ENCODE results near the gene PSME1. TPM values are rescaled to one million over a fixed set of nuclear protein-coding genes. Genes with fewer than 3 reads are reported as not detected.

PSME1 gene
- polyA plus RNA-seq, 1 donor from 2014 or later: 55.8 TPM

DNA sequence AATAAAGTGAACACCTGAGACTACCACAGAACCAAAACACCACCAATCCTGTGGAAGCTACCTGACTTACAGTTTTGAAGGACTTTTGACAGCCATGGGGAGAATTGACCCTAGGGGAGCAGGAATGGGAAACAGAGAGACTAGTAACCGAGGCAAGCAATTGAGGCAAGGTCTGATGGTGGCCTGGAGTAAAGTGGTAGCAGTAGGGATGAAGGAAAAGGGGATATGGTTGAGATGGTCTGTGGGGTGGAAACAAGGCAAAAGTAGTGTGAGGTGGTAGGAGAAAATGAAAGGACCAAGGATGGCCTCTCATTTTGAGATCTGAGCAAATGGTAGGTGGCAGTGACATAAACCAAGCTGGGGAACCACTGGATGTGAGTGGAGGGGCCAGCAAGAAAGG lies 20.8 kb downstream of the PSME1 start:
- Histone ChIP-seq H3K9me2 (ENCODE audit: insufficient read depth, low read length) (no peaks in the 10 kb centered on the region), H3F3A (ENCODE audit: insufficient read depth, low read length, poor library complexity, severe bottlenecking) (no peaks in the 10 kb centered on the region), H2AFZ (ENCODE audit: low read depth, low read length) (no peak overlapping the region), H3K9me3 (ENCODE audit: low read length) (no peaks in the 10 kb centered on the region), H3K4me2 (ENCODE audit: low read length) (no peak overlapping the region), H4K20me1 (ENCODE audit: insufficient read depth) (no peaks in the 10 kb centered on the region), H3K36me3 (ENCODE audit: insufficient read depth, low read length) (no peaks in the 10 kb centered on the region), H3K79me2 (replicated peaks; ENCODE audit: insufficient read depth, low read length) (no peaks in the 10 kb centered on the region), H3K27me3 (ENCODE audit: insufficient read depth, low read depth, low read length) (no peaks in the 10 kb centered on the region), H3K4me3 (ENCODE audit: low read length) (no peak overlapping the region), H3K9ac (ENCODE audit: low read length) (no peak overlapping the region), H3K27ac (ENCODE audit: low read length) (no peak overlapping the region)
- TF ChIP-seq POLR2AphosphoS5 (IDR thresholded peaks at IDR 0.05) (no peak), EP300 (conservative IDR thresholded peaks at IDR 0.05; ENCODE audit: poor library complexity, severe bottlenecking) (no peak), EZH2 (IDR thresholded peaks at IDR 0.05; ENCODE audit: borderline replicate concordance, insufficient read depth, low read length, poor library complexity, severe bottlenecking) (no peak), MXI1 (conservative IDR thresholded peaks at IDR 0.05; ENCODE audit: poor library complexity, severe bottlenecking) (no peak), TAF1 (IDR thresholded peaks at IDR 0.05; ENCODE audit: low read depth) (no peak)

DNA sequence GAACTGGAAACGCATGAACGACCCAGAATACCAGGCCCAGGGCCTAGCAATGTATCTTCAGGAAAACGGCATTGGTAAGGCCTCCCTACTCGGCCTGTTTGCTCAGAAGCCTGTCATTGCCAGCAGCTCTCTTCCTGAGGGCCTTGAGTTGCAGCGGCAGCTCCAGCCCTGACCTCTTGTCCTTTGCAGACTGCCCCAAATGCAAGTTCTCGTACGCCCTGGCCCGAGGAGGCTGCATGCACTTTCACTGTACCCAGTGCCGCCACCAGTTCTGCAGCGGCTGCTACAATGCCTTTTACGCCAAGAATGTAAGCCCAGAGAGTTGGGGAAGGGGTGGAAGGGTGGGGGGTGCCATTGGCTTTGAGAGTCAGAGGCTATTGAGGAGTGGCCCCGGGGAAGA lies 21.3 kb downstream of the PSME1 start:
- Histone ChIP-seq H3K27ac (ENCODE audit: low read length) (no peak overlapping the region), H4K20me1 (ENCODE audit: insufficient read depth) (no peaks in the 10 kb centered on the region), H3K4me2 (ENCODE audit: low read length) (no peak overlapping the region), H3K36me3 (ENCODE audit: insufficient read depth, low read length) (no peaks in the 10 kb centered on the region), H3K27me3 (ENCODE audit: insufficient read depth, low read depth, low read length) (no peaks in the 10 kb centered on the region), H3K9me2 (ENCODE audit: insufficient read depth, low read length) (no peaks in the 10 kb centered on the region), H3K9me3 (ENCODE audit: low read length) (no peaks in the 10 kb centered on the region), H3K4me3 (ENCODE audit: low read length) (no peak overlapping the region), H2AFZ (ENCODE audit: low read depth, low read length) (no peak overlapping the region), H3K9ac (ENCODE audit: low read length) (no peak overlapping the region), H3F3A (ENCODE audit: insufficient read depth, low read length, poor library complexity, severe bottlenecking) (no peaks in the 10 kb centered on the region), H3K79me2 (replicated peaks; ENCODE audit: insufficient read depth, low read length) (no peaks in the 10 kb centered on the region)
- TF ChIP-seq EZH2 (IDR thresholded peaks at IDR 0.05; ENCODE audit: borderline replicate concordance, insufficient read depth, low read length, poor library complexity, severe bottlenecking) (no peak), EP300 (conservative IDR thresholded peaks at IDR 0.05; ENCODE audit: poor library complexity, severe bottlenecking) (no peak)

DNA sequence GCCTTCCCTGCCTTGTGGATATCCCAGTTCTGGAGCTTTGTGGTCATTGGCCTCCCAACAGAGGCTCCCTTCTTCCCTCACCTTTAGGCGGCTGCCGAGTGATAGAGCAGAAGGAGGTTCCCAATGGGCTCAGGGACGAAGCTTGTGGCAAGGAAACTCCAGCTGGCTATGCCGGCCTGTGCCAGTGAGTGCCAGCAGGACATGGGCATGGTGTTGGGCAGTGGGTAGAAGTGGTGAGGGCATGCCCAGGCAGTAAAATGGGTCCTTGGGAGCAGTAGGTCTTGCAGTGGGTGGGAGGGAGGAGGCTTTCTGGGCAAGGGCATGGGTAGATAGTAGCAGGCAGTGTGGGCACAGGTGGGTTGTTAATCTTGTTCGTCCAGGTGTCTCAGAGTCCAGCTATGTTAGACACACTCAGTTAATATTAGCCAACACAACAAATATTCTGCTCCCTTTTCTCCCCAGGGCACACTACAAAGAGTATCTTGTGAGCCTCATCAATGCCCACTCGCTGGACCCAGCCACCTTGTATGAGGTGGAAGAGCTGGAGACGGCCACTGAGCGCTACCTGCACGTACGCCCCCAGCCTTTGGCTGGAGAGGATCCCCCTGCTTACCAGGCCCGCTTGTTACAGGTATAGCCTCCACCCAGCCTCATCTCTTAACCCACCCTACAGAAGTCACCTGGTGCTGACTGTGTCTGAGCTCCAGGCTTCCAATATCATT lies 23.9 kb downstream of the PSME1 start:
- TF ChIP-seq EZH2 (IDR thresholded peaks at IDR 0.05; ENCODE audit: borderline replicate concordance, insufficient read depth, low read length, poor library complexity, severe bottlenecking) (no peak), RAD21 (conservative IDR thresholded peaks at IDR 0.05) (no peak), POLR2AphosphoS5 (IDR thresholded peaks at IDR 0.05) (no peak), MXI1 (conservative IDR thresholded peaks at IDR 0.05; ENCODE audit: poor library complexity, severe bottlenecking) (no peak)
- TF ChIP-seq, protein P1, sequence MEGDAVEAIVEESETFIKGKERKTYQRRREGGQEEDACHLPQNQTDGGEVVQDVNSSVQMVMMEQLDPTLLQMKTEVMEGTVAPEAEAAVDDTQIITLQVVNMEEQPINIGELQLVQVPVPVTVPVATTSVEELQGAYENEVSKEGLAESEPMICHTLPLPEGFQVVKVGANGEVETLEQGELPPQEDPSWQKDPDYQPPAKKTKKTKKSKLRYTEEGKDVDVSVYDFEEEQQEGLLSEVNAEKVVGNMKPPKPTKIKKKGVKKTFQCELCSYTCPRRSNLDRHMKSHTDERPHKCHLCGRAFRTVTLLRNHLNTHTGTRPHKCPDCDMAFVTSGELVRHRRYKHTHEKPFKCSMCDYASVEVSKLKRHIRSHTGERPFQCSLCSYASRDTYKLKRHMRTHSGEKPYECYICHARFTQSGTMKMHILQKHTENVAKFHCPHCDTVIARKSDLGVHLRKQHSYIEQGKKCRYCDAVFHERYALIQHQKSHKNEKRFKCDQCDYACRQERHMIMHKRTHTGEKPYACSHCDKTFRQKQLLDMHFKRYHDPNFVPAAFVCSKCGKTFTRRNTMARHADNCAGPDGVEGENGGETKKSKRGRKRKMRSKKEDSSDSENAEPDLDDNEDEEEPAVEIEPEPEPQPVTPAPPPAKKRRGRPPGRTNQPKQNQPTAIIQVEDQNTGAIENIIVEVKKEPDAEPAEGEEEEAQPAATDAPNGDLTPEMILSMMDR (IDR thresholded peaks at IDR 0.05; ENCODE audit: poor library complexity, severe bottlenecking): no peak
- TF ChIP-seq, protein P2, sequence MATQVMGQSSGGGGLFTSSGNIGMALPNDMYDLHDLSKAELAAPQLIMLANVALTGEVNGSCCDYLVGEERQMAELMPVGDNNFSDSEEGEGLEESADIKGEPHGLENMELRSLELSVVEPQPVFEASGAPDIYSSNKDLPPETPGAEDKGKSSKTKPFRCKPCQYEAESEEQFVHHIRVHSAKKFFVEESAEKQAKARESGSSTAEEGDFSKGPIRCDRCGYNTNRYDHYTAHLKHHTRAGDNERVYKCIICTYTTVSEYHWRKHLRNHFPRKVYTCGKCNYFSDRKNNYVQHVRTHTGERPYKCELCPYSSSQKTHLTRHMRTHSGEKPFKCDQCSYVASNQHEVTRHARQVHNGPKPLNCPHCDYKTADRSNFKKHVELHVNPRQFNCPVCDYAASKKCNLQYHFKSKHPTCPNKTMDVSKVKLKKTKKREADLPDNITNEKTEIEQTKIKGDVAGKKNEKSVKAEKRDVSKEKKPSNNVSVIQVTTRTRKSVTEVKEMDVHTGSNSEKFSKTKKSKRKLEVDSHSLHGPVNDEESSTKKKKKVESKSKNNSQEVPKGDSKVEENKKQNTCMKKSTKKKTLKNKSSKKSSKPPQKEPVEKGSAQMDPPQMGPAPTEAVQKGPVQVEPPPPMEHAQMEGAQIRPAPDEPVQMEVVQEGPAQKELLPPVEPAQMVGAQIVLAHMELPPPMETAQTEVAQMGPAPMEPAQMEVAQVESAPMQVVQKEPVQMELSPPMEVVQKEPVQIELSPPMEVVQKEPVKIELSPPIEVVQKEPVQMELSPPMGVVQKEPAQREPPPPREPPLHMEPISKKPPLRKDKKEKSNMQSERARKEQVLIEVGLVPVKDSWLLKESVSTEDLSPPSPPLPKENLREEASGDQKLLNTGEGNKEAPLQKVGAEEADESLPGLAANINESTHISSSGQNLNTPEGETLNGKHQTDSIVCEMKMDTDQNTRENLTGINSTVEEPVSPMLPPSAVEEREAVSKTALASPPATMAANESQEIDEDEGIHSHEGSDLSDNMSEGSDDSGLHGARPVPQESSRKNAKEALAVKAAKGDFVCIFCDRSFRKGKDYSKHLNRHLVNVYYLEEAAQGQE (IDR thresholded peaks at IDR 0.05; ENCODE audit: borderline replicate concordance): no peak
- no peaks in the 10 kb centered on the region for H3K79me2 ChIP-seq (replicated peaks; ENCODE audit: insufficient read depth, low read length)
- no peaks in the 10 kb centered on the region for H3K9me2 ChIP-seq (ENCODE audit: insufficient read depth, low read length)
- no peaks in the 10 kb centered on the region for H3K36me3 ChIP-seq (ENCODE audit: insufficient read depth, low read length)
- H3K9ac ChIP-seq (ENCODE audit: low read length): no peak overlapping the region
- H3K27ac ChIP-seq (ENCODE audit: low read length): no peak overlapping the region
- no peak overlapping the region for H3K4me2 ChIP-seq (ENCODE audit: low read length)
- H3F3A ChIP-seq (ENCODE audit: insufficient read depth, low read length, poor library complexity, severe bottlenecking): no peaks in the 10 kb centered on the region
- H4K20me1 ChIP-seq (ENCODE audit: insufficient read depth): no peaks in the 10 kb centered on the region
- no peak overlapping the region for H3K4me3 ChIP-seq (ENCODE audit: low read length)
- H3K9me3 ChIP-seq (ENCODE audit: low read length): no peaks in the 10 kb centered on the region
- no peaks in the 10 kb centered on the region for H3K27me3 ChIP-seq (ENCODE audit: insufficient read depth, low read depth, low read length)
- H2AFZ ChIP-seq (ENCODE audit: low read depth, low read length): no peak overlapping the region

Data from neural cell (in vitro differentiated cells).